A204.1 (cell line): Measurements from ENCODE around the gene KIF26B.

Experiments used
- FAIRE-seq: peaks from 2 replicates; lab custom pipeline; 2012; peaks lifted over from hg19 to GRCh38; lab: Jason Lieb, UNC

The KIF26B gene

DNA sequence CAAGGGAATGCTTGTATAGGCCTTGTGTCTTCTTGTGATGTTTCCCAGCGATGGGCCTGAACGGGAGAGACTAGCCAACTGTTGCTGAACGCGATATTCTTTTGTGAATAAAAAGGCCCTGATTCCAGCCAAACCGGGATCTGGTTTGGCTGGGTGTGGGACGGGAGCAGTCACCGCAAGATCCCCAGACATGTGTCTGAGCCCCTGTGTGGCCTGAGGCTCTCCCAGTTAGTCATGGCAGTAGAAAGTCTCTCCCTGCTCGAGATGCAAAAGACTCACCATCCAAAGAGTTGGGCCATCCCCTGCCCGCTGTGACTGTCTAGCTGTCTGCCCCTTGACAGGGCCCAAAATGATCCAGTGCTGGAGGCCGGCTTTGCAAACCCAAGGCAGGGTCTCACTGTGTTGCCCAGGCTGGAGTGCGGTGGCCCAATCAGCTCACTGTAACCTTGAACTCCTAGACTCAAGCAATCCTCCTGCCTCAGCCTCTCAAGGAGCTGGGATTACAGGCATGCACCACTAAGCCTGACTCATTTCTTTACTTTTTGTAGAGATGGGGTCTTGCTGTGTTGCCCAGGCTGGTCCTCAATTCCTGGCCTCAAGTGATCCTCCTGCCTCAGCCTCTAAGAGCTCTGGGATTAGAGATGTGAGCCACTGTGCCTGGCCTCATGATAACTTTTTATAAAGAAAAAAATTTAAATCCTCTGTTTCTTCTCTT, 56.4 kb downstream of the KIF26B start:
- FAIRE-seq: no peak

DNA sequence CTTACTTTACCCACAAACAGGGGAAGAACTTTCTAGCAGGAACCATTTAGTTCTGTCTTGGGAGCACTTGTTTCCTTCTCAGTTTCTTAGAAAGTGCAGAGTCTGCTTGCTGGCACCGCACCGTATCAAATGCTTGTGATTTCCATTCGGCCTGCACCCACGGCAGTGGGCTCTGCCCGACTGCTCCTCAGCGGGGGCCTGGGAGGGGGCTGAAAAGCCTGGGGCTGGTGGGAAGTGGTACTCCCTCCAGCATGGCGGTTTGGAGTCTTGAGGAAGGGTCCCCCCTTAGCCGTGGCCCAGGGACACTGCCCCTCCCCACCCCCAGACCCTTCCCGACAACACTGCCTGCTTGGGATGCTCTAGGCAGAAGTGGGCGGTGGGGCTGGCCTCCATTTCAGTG, 57.0 kb downstream of the KIF26B start:
- FAIRE-seq: no peak

DNA sequence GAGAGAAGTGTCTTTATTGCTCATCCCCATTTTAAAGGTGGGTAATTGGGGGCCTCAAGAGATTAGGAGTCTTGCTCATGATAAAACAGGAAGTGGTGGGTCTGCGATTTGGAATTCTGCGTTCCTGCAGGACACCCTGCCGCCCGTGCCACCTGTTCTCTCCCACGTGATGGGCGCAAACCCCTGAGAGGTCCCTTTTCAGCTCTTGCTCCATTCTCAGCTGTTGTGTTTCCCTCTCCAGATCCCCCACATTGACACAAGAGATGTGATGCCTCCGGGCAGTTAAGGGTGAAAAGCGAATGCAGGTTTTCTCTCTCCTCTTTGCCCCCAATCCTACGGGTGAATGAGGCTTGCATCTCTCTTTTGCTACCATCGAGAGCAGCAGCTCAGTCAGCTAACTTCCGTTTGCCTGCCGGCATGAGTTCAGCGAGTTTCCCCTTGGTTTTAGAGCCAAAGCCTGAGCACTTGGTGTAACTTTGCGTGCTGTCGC, 57.5 kb downstream of the KIF26B start:
- FAIRE-seq: no peak

DNA sequence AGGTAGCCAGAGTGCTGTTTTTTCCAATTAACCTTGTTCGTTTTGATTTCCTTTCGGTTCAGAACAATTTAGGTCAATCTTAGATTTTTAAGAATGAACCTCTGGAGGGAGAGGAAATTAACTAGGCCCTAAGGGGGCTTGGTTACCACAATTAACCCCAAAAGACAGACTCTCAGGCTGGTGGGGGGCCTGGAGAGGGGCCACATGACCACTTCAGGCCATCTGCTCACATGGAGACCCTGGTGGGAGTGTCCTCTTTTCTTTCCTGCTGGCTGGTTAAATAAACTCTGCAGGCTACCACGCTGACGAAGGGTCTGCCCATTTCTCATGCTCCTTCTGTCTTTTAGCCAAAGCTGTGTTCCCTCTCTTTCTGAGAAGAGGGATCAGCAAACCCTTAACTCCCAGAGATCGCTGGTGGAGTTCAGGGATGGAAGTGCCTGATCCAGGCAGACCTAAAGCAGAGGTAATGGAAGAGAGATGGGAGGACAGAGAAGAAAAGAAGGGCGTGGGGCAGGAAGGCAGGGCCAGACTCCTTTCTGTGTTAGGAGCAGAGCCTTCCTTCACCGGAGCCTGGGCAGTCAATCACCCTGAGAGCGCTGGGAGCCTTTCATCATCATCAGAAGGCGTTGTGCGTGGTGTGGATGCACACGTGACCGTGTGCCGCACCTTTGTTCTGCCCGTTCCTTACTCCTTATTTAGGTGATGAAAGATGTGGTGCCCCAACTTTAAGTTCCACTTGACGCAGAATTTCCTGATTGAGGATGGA, 58.5 kb downstream of the KIF26B start:
- no peak for FAIRE-seq

DNA sequence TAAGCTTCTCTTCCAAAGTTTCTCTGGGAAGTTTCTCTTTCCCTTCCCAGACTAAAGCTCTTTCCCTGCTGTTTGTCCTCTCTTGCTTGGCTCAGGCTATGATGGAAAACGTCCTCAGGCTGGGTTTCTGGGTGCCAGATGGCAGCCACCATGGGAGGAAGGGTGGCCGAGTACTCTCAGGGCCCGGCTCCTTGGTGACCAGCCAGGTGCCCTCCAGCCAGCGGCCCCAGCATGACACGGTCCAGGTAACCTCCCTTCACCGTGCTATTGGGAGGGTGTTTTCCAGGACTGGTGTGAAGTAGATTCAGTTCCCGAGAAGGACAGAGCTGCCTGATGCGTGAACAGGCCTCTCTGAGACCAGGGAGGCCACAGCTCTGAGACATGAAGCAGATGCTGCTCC, 60.3 kb downstream of the KIF26B start:
- no peak for FAIRE-seq

DNA sequence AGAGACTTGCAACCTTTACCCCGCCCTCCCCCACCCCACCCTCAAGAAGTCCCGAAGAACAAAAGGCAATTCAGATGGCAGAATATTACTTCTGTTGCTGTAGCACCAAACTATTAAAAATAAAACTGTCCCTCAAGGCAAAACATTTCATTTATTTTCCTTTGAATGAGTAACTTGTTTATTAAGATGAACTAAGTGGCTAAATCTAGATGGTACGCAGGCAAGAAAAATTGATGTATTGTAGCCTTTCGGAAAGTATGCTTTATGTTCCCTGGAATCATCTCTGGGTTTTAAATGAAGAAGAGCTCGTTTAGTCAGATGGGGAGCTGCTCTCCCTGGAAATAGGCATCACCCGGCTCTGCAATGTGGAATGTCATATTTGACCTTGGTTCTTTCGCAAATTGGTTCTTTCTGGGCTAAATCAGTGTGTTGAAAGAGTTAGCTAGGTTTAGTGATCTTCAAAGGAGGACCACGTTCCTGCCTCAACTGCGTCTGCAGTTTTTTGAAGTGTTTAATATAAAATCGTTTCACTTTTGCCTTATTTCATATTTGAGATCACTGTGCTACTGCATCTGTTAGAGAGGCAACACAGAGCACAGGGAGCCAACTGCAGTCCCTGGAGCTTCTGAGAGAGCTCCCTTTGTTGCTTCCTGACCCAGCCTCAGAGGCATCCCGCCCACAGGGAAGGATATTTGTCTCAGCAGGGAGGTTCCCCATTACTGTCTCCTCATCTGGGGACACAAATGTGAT, 61.8 kb downstream of the KIF26B start:
- FAIRE-seq: no peak

DNA sequence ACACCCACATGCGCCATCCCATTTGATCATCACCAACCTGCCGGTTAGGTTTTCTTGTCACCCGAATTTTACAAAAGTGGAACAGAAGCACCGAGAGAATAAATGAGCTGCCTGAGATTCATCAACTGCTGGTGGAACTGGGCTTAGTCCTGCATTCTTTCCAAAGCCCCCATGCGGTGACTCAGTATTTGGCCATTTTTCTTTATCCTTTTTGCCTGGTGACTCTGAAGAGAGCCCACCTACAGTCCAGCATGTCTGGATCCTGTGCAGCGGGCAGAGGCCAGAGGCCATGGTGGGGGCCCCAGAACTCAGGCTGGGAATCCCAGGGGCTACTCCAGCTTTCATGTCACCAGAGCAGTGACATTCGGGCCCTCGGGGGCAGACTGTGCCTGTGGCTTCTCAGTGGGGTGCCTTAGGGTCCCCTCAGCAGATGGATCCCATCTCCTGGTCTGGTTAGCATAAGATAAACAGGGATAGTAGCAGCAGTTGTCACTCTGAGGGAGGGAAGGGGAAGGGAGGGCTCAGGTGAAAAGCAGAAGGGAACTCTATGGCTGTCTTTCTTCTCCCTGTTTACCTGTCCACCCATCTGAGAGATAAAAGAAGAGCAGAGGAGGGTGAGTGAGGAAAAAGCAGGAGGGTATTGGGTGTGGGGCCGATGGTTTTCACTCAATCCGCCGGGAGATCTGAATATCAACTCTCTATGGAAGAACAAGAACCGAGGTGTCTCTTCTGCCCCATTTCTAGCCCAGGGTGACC, 63.2 kb downstream of the KIF26B start:
- no peak for FAIRE-seq

DNA sequence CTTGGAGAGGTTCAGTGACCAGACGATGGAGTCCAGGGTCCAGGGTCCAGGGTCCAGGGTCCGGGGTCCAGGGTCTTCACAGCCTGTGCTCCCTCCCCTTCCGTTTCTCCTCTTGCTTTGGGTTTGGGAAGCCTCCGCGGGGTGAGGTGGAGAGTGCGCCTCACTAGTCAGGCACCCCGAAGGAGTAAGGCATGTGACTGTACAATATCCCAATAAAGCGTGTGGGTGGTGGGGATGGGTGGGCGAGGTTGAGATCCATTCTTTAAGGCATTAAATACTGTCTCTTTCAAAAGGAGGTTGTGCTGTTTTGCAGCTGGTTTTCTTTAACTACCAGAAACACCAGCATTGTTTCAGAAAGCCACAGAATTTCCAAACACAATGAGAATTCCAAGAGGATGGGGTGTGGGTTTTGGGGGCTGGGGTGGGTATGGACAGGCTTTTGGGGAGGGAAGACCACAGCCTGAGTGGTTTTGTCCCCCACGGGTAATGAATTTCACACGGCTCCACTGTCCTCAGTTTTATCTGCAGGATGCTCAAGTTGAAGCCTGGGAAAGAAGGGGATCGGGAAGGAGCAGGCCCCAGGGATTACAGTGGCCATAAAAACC, 65.7 kb downstream of the KIF26B start:
- FAIRE-seq: no peak

DNA sequence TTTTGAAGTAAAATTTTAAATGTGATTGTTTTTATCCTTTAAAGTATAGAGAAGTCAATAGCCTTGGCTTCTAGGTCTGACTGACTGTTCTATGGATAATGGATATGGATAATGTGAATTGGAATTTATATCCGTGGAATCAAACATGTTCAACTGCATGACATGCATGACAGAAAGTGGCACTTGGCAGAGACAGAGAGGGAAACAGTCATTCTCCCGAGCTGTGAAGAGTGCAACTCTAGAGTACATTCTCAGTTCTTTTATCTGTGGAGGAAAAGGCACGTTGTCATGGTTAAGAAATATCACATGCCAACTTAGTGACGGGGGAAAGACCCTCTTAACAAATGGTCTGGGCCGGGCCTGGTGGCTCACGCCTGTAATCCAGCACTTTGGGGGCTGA, 67.0 kb downstream of the KIF26B start:
- no peak for FAIRE-seq

DNA sequence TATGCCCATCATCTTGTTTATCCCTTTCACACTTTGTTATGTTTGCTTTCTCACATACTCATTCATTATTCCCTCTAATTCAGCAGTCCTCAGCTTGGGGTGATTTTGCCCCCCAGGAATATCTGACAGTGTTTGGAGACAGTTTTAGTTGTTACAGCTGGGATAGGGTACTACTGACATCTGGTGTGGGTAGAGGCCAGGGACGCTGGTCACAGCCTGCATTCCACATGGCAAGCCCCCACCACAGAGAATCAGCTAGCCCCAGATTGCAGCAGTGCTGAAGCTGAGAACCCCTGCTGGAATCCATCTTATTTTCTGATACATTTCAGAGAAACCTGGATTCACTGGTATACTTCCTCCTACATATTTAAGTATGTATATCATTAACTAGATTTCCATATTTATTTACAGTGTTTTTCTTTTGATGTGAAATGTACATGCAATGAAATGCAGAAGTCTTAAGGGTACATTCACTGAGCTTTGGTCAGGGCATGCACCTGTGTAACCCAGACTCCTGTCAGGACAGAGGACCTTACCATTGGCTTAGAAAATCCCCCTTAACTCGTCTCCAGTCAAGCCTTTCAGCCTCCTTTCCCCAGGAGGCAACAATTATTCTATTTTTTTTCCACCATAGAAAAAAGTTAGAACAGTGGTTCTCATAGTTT, 68.3 kb downstream of the KIF26B start:
- FAIRE-seq: no peak

DNA sequence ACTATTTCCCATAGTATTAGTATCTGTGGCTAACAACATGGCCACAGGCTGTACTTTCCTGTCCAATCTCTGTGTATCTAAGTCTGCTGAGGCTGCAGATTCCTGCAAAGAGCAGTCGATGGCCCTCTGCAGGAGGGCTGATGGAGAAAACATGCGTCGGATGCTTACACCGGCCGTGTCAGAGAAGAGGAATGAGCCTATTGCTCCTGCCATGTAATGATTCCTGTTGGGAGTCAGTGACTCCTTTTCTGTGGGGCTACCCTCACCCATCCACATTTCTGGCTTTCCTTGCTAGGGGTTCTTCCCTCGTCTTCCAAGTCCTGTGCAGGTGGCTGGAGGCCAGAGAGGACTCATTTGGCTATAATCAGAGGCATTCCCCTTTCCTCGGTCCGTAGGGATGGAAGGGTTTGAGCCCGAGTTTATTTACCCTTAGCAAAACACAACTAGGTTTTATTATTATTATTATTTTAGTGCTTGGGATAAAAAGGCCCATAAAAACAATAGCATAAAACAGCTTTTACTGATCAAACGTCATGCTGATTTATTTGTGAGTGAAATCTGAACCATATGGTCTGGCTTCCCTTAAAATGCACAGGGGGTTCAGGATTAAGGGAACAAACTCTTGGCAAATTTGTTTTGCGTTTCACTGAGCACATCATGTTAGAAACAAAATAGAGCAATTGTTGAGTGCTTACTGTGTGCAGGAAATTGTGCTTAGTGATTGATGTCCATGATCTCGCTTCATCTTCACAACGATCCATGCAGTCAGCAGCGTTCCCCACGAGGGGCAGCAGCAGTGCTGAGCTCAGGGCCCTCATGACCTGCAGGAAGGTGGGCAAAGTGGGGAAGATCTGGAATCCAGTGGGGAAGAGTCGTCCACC, 70.8 kb downstream of the KIF26B start:
- FAIRE-seq: no peak

DNA sequence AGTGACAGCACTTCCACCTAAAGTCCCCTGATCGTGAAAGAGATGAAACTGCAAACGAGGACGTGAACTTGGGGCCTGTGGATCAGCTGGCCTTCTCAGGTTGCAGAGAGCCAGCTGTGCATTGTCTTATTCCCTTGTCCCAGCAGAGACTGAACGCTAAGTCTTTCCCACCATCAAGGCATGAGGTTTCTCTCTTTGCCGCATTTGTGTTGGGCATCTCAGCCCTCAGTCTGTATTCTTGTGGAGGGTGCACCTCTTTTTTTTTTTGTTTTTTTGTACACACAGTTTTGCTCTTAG, 71.4 kb downstream of the KIF26B start:
- no peak for FAIRE-seq

DNA sequence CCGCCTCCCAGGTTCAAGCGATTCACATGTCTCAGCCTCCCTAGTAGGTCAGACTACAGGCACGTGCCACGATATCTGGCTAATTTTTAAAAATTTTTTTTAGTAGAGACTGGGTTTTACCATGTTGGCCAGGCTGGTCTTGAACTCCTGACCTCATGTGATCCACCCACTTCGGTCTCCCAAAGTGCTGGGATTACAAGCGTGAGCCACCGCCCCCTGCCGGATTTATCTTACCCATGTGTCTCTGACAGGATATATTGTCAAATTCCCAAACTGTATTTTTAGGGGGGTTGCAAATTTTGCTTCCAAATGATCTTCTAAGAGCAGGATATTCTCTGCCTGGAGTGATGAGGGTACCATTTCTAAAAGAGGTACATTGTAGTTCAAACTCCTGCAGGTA, 74.3 kb downstream of the KIF26B start:
- FAIRE-seq: no peak

DNA sequence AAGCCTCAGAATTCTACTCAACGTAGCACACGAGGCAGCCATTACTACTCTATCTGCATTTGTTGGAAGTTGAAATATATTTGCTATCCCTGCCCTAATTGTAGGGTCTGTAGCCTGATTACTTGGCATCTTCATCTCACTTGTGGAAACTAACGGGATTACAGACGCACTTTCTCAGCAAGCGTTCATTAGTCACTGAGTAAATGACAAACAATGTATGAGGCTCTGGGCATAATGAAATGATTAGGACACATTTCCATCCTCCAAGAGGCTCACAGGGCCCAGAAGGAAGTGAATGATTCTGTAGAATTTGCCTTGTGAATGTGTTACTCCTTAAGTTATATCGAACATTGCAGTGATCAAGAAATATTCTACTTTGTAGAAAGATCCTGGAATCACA, 78.1 kb downstream of the KIF26B start:
- FAIRE-seq: no peak

DNA sequence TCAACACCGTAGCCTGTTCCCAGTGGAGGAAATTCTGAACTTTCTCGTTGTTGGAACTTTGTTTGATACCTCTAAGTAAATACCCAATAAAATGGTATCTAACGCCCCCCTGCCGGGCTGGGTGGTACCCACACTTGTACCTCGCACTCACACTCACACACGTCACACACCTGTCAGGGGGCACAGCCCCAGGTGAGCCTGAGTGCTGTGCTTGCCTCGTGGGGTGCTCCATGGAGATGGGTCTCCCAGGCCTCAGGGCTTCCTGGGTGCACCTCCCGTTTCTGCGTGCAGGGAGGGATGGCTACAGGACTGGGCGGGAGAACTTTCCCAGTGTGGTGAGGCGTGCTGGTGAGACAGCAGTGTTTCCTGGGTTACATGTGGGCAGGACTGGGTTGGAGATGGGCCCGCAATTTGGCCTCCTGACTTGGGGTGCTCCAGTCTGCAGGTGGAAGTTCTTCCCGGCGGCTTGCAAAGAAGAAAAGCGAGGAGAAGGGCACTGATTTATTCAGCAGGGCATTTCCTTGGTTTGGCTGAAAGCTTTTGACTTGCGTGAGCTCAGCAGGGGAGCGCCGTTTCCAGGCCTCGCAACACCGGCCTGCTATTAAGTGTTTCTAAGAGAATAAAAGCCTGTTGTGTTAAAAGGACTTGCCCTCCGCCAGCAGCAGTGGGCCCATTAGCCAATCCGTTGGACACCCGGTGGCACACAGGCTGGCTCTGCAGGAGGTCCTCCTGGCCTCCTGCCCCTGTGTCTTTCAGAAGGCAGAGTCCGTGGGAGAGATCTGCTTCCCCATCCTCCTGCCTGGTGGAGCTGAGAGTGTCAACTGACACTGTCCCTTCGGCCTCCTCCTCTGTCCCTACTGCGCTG, 79.7 kb downstream of the KIF26B start:
- FAIRE-seq: no peak

DNA sequence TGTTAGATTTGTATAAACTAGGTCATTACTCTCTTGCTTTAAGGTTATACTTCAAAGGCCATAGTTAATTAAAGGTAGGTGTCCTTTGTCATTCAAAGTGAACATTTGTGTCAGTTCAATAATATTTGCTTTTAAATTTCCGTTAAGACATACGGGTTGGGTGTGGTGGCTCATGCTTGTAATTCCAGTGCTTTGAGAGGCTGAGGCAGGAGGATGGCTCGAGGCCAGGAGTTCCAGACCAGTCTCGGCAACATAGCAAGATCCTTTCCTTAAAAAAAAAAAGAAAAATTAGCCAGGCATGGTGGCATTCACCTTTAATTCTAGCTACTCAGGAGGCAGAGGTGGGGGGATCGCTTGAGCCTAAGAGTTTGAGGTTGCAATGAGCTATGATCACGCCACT, 80.4 kb downstream of the KIF26B start:
- no peak for FAIRE-seq

DNA sequence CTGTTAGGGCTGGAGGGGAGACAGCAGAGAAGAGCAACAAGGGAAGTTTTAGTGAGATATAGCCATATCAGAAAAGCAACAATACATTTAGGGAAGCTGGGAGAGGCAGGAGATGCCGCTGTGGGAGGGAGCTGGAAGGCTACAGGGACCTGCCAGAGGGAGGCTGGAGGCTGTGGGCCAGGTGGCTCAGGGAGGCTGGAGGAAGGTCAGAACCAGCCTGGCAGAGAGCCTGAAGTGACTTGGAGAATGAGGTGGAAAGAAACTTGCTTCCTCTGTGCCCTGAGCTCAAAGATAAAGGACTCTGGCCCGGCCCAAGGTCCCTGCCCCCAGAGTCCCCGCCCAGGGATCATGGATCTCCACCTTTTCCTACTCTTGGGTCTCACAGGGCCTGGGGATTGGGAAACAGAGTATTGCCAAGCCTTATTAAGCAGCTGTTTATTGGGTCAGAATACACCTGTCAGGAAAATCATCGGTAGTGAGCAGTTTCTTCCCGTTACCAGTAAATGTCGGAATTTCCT, 85.9 kb downstream of the KIF26B start:
- no peak for FAIRE-seq

DNA sequence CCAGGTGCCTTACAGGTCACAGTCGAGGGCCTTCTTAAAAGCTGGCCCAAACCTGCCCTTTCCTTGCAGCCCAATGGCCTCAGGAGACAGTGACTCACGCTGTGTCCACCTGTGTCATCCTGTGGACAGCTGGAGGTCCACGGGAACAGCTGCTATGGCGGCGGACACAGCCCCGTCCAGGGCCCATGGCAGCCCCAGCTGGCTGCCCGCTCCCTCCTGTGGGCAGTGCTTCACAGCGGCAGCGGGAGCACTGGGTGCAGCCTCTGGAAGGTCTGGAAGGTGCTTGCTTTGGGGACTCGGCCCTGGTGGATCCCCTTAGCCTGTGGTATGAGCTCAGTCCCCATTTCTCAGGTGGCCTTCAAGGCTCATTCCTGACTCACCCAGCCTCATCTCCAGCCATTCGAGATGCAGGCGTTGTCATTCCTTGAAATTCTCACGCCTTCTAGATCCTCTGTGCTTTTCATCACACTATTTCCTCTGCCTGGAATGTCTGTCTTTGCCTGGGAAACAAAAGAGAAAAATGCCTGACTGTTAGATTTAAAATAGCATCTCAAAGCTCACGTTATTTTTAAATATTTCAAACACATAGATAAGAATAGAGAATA, 86.8 kb downstream of the KIF26B start:
- no peak for FAIRE-seq

DNA sequence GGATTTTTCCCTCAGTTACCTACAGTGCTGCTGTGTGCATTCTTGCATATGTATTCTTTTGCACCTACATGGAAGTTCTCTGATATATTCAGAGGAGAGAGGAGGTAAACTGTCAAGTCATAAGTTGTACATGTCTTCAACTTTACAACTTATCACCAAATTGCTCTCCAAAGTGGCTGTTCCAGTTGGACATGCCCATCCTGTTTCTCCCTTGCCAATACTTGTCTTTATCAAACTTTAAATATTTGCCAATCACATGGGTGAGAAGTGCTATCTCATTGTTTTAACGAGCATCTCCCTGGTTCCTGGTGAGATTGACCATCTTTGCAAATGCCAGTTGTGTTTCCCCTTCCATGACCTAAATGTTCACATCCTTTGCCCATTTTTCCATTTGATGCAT, 88.2 kb downstream of the KIF26B start:
- no peak for FAIRE-seq
